ENCODE data around the gene TGFBRAP1. TPM values are rescaled to one million over a fixed set of nuclear protein-coding genes. Genes with fewer than 3 reads are reported as not detected.

TGFBRAP1 gene
- total and polyA plus RNA-seq, 9 of the 15 experiments (the other 6 are each of a cell fraction or from before 2014, with no cell fraction given), result 3.7 to 18.0 (median 11.0) TPM

DNA sequence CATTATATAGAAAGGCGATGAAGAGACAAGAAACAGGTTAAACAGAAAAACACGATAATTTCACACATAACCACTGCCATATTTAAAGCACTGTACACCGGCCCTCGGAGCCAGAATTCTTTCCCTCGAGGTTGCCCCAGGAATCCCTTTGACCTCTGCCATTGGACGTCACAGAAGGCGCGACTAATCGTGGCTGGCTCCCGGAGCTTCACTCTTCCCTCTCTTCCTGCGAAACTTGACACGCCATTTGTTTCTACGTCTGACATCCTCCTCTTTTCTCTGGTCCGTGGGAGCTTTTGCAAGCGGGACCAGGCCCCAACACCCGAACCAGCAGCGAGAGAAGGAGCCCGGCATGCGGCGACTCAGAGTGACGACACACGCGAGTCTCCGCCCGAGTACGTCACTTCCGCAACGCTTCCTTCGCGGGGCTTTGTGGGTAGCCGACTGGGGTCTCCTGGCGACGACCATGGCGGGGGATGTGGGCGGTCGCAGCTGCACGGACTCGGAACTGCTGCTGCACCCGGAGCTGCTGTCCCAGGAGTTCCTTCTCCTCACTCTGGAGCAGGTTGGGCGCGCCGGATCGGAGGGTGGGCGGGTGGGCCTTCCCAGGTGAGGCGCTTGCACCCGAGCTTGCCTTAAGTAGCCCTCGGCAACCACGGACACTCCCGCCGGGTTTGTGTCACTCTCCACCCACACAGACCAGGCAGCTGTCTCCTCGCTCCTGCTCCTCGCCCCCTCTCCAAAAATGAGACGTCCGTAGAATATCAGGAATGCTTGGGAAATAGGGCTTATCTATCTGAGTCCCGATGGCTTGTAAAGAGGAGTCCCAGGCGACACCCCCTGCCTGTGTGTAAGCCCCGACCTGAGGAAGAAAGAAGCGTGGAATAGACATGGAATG lies 7.8 kb upstream of the TGFBRAP1 start, which contains the start of gene C2orf49 (continued):
- TF ChIP-seq FOXA3 (CRISPR knock-in tag; conservative IDR thresholded peaks at IDR 0.05 in 1 of 2, IDR thresholded peaks at IDR 0.05 in 1 of 2) (no peak; a peak in 1 of 4 replicates), GTF2F1 (IDR thresholded peaks at IDR 0.05; ENCODE audit: low read depth, low read length) (no peak), NCOA2 (IDR thresholded peaks at IDR 0.05; ENCODE audit: partially characterized antibody in 2 of 2) (peak in 1 of 2 experiments; percentile 53), CEBPB (tag; IDR thresholded peaks at IDR 0.05) (no peak), SAFB (IDR thresholded peaks at IDR 0.05; ENCODE audit: borderline replicate concordance, low read depth, low read length) (no peak), ZNF354B (CRISPR knock-in tag; IDR thresholded peaks at IDR 0.05) (no peak), CCAR2 (IDR thresholded peaks at IDR 0.05; ENCODE audit: low read depth, low read length) (no peak), SAFB2 (IDR thresholded peaks at IDR 0.05; ENCODE audit: borderline replicate concordance, low read depth, low read length, severe bottlenecking) (no peak), TCFL5 (CRISPR knock-in tag; conservative IDR thresholded peaks at IDR 0.05) (no peak), NEUROD1 (IDR thresholded peaks at IDR 0.05; ENCODE audit: borderline replicate concordance, low read depth, low read length, partially characterized antibody) (peak; percentile 14), MAZ (CRISPR knock-in tag; conservative IDR thresholded peaks at IDR 0.05 in 1 of 2, IDR thresholded peaks at IDR 0.05 in 1 of 2) (peak; percentile 68 to 73; a peak in 3 of 4 replicates)
- TF ChIP-seq, protein P1, sequence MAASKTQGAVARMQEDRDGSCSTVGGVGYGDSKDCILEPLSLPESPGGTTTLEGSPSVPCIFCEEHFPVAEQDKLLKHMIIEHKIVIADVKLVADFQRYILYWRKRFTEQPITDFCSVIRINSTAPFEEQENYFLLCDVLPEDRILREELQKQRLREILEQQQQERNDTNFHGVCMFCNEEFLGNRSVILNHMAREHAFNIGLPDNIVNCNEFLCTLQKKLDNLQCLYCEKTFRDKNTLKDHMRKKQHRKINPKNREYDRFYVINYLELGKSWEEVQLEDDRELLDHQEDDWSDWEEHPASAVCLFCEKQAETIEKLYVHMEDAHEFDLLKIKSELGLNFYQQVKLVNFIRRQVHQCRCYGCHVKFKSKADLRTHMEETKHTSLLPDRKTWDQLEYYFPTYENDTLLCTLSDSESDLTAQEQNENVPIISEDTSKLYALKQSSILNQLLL (CRISPR knock-in tag; IDR thresholded peaks at IDR 0.05; ENCODE audit: borderline replicate concordance), result no peak
- TF ChIP-seq, protein P2, sequence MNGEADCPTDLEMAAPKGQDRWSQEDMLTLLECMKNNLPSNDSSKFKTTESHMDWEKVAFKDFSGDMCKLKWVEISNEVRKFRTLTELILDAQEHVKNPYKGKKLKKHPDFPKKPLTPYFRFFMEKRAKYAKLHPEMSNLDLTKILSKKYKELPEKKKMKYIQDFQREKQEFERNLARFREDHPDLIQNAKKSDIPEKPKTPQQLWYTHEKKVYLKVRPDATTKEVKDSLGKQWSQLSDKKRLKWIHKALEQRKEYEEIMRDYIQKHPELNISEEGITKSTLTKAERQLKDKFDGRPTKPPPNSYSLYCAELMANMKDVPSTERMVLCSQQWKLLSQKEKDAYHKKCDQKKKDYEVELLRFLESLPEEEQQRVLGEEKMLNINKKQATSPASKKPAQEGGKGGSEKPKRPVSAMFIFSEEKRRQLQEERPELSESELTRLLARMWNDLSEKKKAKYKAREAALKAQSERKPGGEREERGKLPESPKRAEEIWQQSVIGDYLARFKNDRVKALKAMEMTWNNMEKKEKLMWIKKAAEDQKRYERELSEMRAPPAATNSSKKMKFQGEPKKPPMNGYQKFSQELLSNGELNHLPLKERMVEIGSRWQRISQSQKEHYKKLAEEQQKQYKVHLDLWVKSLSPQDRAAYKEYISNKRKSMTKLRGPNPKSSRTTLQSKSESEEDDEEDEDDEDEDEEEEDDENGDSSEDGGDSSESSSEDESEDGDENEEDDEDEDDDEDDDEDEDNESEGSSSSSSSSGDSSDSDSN (IDR thresholded peaks at IDR 0.05; ENCODE audit: borderline replicate concordance in 1 of 2, low read depth in 2 of 2, low read length in 2 of 2), result no peak
- TF ChIP-seq, protein P3, sequence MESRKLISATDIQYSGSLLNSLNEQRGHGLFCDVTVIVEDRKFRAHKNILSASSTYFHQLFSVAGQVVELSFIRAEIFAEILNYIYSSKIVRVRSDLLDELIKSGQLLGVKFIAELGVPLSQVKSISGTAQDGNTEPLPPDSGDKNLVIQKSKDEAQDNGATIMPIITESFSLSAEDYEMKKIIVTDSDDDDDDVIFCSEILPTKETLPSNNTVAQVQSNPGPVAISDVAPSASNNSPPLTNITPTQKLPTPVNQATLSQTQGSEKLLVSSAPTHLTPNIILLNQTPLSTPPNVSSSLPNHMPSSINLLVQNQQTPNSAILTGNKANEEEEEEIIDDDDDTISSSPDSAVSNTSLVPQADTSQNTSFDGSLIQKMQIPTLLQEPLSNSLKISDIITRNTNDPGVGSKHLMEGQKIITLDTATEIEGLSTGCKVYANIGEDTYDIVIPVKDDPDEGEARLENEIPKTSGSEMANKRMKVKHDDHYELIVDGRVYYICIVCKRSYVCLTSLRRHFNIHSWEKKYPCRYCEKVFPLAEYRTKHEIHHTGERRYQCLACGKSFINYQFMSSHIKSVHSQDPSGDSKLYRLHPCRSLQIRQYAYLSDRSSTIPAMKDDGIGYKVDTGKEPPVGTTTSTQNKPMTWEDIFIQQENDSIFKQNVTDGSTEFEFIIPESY (CRISPR knock-in tag; IDR thresholded peaks at IDR 0.05), result no peak
- TF ChIP-seq, protein P4, sequence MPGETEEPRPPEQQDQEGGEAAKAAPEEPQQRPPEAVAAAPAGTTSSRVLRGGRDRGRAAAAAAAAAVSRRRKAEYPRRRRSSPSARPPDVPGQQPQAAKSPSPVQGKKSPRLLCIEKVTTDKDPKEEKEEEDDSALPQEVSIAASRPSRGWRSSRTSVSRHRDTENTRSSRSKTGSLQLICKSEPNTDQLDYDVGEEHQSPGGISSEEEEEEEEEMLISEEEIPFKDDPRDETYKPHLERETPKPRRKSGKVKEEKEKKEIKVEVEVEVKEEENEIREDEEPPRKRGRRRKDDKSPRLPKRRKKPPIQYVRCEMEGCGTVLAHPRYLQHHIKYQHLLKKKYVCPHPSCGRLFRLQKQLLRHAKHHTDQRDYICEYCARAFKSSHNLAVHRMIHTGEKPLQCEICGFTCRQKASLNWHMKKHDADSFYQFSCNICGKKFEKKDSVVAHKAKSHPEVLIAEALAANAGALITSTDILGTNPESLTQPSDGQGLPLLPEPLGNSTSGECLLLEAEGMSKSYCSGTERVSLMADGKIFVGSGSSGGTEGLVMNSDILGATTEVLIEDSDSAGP (CRISPR knock-in tag; IDR thresholded peaks at IDR 0.05), result no peak
- TF ChIP-seq, protein P5, sequence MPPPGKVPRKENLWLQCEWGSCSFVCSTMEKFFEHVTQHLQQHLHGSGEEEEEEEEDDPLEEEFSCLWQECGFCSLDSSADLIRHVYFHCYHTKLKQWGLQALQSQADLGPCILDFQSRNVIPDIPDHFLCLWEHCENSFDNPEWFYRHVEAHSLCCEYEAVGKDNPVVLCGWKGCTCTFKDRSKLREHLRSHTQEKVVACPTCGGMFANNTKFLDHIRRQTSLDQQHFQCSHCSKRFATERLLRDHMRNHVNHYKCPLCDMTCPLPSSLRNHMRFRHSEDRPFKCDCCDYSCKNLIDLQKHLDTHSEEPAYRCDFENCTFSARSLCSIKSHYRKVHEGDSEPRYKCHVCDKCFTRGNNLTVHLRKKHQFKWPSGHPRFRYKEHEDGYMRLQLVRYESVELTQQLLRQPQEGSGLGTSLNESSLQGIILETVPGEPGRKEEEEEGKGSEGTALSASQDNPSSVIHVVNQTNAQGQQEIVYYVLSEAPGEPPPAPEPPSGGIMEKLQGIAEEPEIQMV (tag; conservative IDR thresholded peaks at IDR 0.05; ENCODE audit: low read depth), result no peak
